HG03025 (cell line): ENCODE results near the gene NOTCH2.

Source experiments
- ATAC-seq: cut with Tn5 transposase; IDR thresholded peaks from one replicate; pipeline ENCODE4 v1.9.1; 2021; ENCODE audit warnings: mild to moderate bottlenecking, moderate library complexity; ENCODE audit not compliant: unreplicated experiment, low FRiP score

The NOTCH2 gene

GRCh38 chr1:119952496-119952895, 117.0 kb downstream of the NOTCH2 start:
- no peak for ATAC-seq

GRCh38 chr1:119948342-119949214, 120.9 kb downstream of the NOTCH2 start:
- ATAC-seq: no peak

GRCh38 chr1:119947468-119947867, 122.0 kb downstream of the NOTCH2 start:
- no peak for ATAC-seq

GRCh38 chr1:119946724-119947123, 122.7 kb downstream of the NOTCH2 start:
- no peak for ATAC-seq

- no peak for ATAC-seq
These were observed 126.2 kb downstream of the NOTCH2 start for GRCh38 chr1:119943216-119943615.

GRCh38 chr1:119941392-119941791, 128.1 kb downstream of the NOTCH2 start:
- ATAC-seq: no peak

- no peak for ATAC-seq
These were observed 128.8 kb downstream of the NOTCH2 start for GRCh38 chr1:119940697-119941096.

- no peak for ATAC-seq
These were observed 132.3 kb downstream of the NOTCH2 start for GRCh38 chr1:119937198-119937597.

GRCh38 chr1:119935915-119936314, 133.5 kb downstream of the NOTCH2 start:
- ATAC-seq: no peak

GRCh38 chr1:119935373-119935772, 134.1 kb downstream of the NOTCH2 start:
- no peak for ATAC-seq

- no peak for ATAC-seq
These were observed 136.1 kb downstream of the NOTCH2 start for GRCh38 chr1:119933397-119933796.

- no peak for ATAC-seq
These were observed 139.7 kb downstream of the NOTCH2 start for GRCh38 chr1:119929643-119930315.

GRCh38 chr1:119926553-119926952, 142.9 kb downstream of the NOTCH2 start:
- no peak for ATAC-seq

- ATAC-seq: no peak
These were observed 144.2 kb downstream of the NOTCH2 start for GRCh38 chr1:119924948-119925898.

GRCh38 chr1:119920104-119920968, 149.1 kb downstream of the NOTCH2 start:
- no peak for ATAC-seq

- no peak for ATAC-seq
These were observed 150.2 kb downstream of the NOTCH2 start for GRCh38 chr1:119919241-119919640.

GRCh38 chr1:119918301-119918700, 151.2 kb downstream of the NOTCH2 start:
- ATAC-seq: no peak

GRCh38 chr1:119917304-119918055, 152.0 kb downstream of the NOTCH2 start:
- no peak for ATAC-seq

GRCh38 chr1:119915517-119915916, 153.9 kb downstream of the NOTCH2 start:
- ATAC-seq: no peak
